SK-N-SH treated with all-trans-retinoic acid at 6 μM for 48 hours (cell line): ENCODE results near the gene OCA2.

Experiments
- BACH2 ChIP-seq: fragments of 250-450 bp; sonication (Bioruptor Pico); IDR thresholded peaks from 2 replicates; pipeline ENCODE4 v1.9.0; 2021; ENCODE audit warnings: mild to moderate bottlenecking, borderline replicate concordance
- PATZ1 ChIP-seq: fragments of 250-450 bp; sonication (Bioruptor Pico); IDR thresholded peaks from 2 replicates; pipeline ENCODE4 v1.8.0; 2020; ENCODE audit warnings: mild to moderate bottlenecking, moderate library complexity, borderline replicate concordance
- PPARA ChIP-seq: fragments of 250-450 bp; sonication (Bioruptor Pico); IDR thresholded peaks from 2 replicates; pipeline ENCODE4 v1.5.0; 2020; ENCODE audit warnings: mild to moderate bottlenecking, borderline replicate concordance
- ZFP3 ChIP-seq: fragments of 250-450 bp; sonication (Bioruptor Pico); IDR thresholded peaks from 2 replicates; pipeline ENCODE4 v1.5.0; 2020; ENCODE audit warnings: mild to moderate bottlenecking, moderate library complexity
- ZFP30 ChIP-seq: fragments of 450-650 bp; formaldehyde crosslinking; IDR thresholded peaks from 2 replicates; pipeline ENCODE4 v1.5.0; 2022; ENCODE audit warnings: mild to moderate bottlenecking, moderate library complexity
- ZNF70 ChIP-seq: fragments of 450-650 bp; formaldehyde crosslinking; IDR thresholded peaks from 2 replicates; pipeline ENCODE4 v1.5.0; 2020; ENCODE audit warnings: mild to moderate bottlenecking, moderate library complexity
- ZNF8 ChIP-seq: fragments of 450-650 bp; formaldehyde crosslinking; IDR thresholded peaks from 2 replicates; pipeline ENCODE4 v1.5.0; 2020; ENCODE audit warnings: mild to moderate bottlenecking, moderate library complexity

DNA sequence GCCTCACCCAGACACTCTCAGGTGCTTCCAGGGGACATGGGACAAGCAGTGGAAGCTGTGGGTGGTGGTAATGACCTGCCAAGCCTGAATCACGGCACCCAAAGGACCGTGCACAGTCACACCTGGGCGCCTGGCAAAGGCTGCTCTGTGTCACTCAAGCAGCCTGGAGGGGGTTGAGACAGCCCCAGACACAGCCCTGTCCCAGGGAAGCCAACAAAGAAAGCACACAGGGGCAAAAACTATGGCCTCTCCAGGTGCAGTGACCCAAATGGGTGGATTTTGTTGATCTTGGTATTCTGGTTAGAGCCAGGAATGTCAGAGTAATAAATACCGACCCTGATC, 15.0 kb upstream of the OCA2 start:
- TF ChIP-seq BACH2 (CRISPR knock-in tag) (no peak), ZNF70 (no peak), ZFP30 (CRISPR knock-in tag) (no peak), ZFP3 (CRISPR knock-in tag) (no peak), PATZ1 (CRISPR knock-in tag) (no peak), ZNF8 (no peak), PPARA (CRISPR knock-in tag) (no peak)
